ENCODE data around the gene TTC8. TPM values are rescaled to one million over a fixed set of nuclear protein-coding genes. Genes with fewer than 3 reads are reported as not detected.
"Not testable (repeated sequence)": the region's sequence is repeated elsewhere in the genome, so short reads cannot be mapped to it uniquely, and the experiment has no call there.

TTC8 gene
- total RNA-seq, 2 donors from 2014 or later: 20.8 to 34.1 TPM

GRCh38 chr14:88804477-88804876 lies 20.0 kb upstream of the TTC8 start:
- Histone ChIP-seq H3K27me3 (replicated peaks; ENCODE audit: insufficient read depth) (no peaks in the 10 kb centered on the region), H3K27ac (no peak overlapping the region), H3K4me1 (ENCODE audit: control insufficient read depth in 1 of 2, low read depth in 2 of 2) (no peaks in the 10 kb centered on the region), H3K4me3 (no peak overlapping the region), H3K9me3 (no peaks in the 10 kb centered on the region), H3K36me3 (no peaks in the 10 kb centered on the region)
- DNase-seq (ENCODE audit: low spot score): no peak
- ATAC-seq (ENCODE audit: insufficient number of reproducible peaks, low FRiP score, low read depth): no peak
- no peak for TF ChIP-seq CTCF (IDR thresholded peaks at IDR 0.05)

DNA sequence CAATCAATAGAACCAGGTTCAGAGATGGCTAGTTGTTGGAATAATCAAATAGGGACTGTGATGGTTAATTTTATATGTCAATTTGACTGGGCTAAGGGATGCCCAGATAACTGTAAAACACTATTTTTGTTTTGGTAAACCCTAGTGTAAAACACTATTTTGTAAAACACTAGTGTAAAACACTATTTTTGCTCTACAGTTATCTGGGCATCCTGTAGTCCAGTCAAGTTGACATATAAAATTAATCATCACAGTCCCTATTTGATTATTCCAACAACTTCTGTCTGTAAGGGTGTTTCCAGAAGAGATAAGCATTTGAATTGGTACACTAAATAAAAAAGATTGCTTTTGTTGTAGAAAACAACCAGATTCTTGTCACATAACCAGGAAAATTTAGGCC lies 16.1 kb upstream of the TTC8 start:
- Histone ChIP-seq H3K27me3 (replicated peaks; ENCODE audit: insufficient read depth) (no peaks in the 10 kb centered on the region), H3K27ac (no peak overlapping the region), H3K4me1 (ENCODE audit: control insufficient read depth in 1 of 2, low read depth in 2 of 2) (no peaks in the 10 kb centered on the region), H3K4me3 (no peak overlapping the region), H3K36me3 (no peaks in the 10 kb centered on the region), H3K9me3 (no peaks in the 10 kb centered on the region)
- ATAC-seq (ENCODE audit: insufficient number of reproducible peaks, low FRiP score, low read depth) (no peak), DNase-seq (ENCODE audit: low spot score) (no peak)
- TF ChIP-seq CTCF (IDR thresholded peaks at IDR 0.05): no peak

- no peak for TF ChIP-seq CTCF (IDR thresholded peaks at IDR 0.05)
- no peak overlapping the region for H3K27ac ChIP-seq
- no peaks in the 10 kb centered on the region for H3K36me3 ChIP-seq
- DNase-seq (ENCODE audit: low spot score) (no peak), ATAC-seq (ENCODE audit: insufficient number of reproducible peaks, low FRiP score, low read depth) (no peak)
- no peaks in the 10 kb centered on the region for H3K4me1 ChIP-seq (ENCODE audit: control insufficient read depth in 1 of 2, low read depth in 2 of 2)
- no peaks in the 10 kb centered on the region for H3K27me3 ChIP-seq (replicated peaks; ENCODE audit: insufficient read depth)
- no peaks in the 10 kb centered on the region for H3K9me3 ChIP-seq
- no peak overlapping the region for H3K4me3 ChIP-seq
Measured at GRCh38 chr14:88815980-88816379, 8.5 kb upstream of the TTC8 start.

- TF ChIP-seq CTCF (IDR thresholded peaks at IDR 0.05): no peak
- Histone ChIP-seq H3K27me3 (replicated peaks; ENCODE audit: insufficient read depth) (no peaks in the 10 kb centered on the region), H3K36me3 (no peaks in the 10 kb centered on the region), H3K9me3 (no peaks in the 10 kb centered on the region), H3K4me3 (no peak overlapping the region), H3K4me1 (ENCODE audit: control insufficient read depth in 1 of 2, low read depth in 2 of 2) (no peaks in the 10 kb centered on the region), H3K27ac (no peak overlapping the region)
- ATAC-seq (ENCODE audit: insufficient number of reproducible peaks, low FRiP score, low read depth) (no peak), DNase-seq (ENCODE audit: low spot score) (no peak)
Measured at GRCh38 chr14:88818018-88818417, 6.4 kb upstream of the TTC8 start.

DNA sequence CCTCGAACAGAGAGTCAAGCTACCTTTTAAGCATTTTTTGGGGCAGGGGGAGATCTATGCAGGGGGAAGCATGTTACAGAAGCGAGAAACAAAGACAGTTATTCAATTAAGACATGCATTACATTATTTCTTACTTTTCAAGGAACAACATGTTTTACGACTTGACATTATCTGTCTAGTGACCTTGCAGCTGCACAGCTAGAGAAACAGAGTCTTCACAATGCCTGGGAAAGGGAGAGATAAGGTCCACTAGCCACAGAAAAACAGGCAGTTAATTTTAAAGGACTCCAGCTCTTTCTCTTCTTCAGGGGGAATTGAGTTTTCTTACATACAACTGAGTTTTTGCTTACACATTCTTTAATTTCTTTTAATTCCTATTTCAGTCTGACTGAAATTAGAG lies 4.8 kb upstream of the TTC8 start:
- H3K9me3 ChIP-seq; H3K4me3 ChIP-seq; H3K27ac ChIP-seq; DNase-seq (ENCODE audit: low spot score); H3K4me1 ChIP-seq (ENCODE audit: control insufficient read depth in 1 of 2, low read depth in 2 of 2); ATAC-seq (ENCODE audit: insufficient number of reproducible peaks, low FRiP score, low read depth); H3K27me3 ChIP-seq (replicated peaks; ENCODE audit: insufficient read depth); H3K36me3 ChIP-seq: not testable (repeated sequence)

DNA sequence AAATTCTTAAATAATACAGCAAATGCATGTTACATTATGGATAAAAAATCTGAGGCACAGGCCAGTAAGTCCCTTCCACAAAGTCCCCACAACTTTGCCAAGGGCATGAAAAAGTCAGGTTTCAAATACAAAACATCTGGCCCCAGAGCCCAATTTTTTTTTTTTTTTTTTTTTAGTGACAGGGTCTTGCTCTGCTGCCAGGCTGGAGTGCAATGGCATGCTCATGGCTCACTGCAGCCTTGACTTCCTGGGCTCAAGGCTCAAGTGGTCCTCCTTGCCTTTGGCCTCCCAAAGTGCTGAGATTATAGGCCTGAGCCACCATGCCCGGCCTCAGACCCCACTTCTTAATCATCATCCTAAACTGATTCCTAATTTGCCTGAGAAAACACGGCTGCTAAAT lies 3.1 kb upstream of the TTC8 start:
- ATAC-seq (ENCODE audit: insufficient number of reproducible peaks, low FRiP score, low read depth) (no peak), DNase-seq (ENCODE audit: low spot score) (no peak)
- H3K9me3 ChIP-seq: no peaks in the 10 kb centered on the region
- no peak overlapping the region for H3K4me3 ChIP-seq
- TF ChIP-seq CTCF (IDR thresholded peaks at IDR 0.05): no peak
- H3K27ac ChIP-seq: no peak overlapping the region
- no peaks in the 10 kb centered on the region for H3K36me3 ChIP-seq
- H3K27me3 ChIP-seq (replicated peaks; ENCODE audit: insufficient read depth): no peaks in the 10 kb centered on the region
- H3K4me1 ChIP-seq (ENCODE audit: control insufficient read depth in 1 of 2, low read depth in 2 of 2): peaks cover 4 to 8% of the 10 kb centered on the region in 2 donors
